Parathyroid adenoma (tissue), 2 donors: ENCODE measurements around the gene MAGI3.

ENCODE experiments used
- H2AFZ ChIP-seq: fragments of 300-600 bp; sonication (generic); one replicate; pipeline ENCODE4 v1.7.0; 2017; ENCODE audit warnings: antibody characterized with exemption, mild to moderate bottlenecking
- H3K27ac ChIP-seq: fragments of 300-600 bp; sonication (generic); one replicate; pipeline ENCODE4 v1.7.0; 2017
- H3K27me3 ChIP-seq: fragments of 300-600 bp; sonication (generic); one replicate; pipeline ENCODE4 v1.7.0; 2017; ENCODE audit warnings: low read length; ENCODE audit not compliant: control insufficient read depth, insufficient read depth
- H3K36me3 ChIP-seq: fragments of 300-600 bp; sonication (generic); one replicate; pipeline ENCODE4 v1.7.0; 2017; ENCODE audit warnings: low read length; ENCODE audit not compliant: control insufficient read depth, insufficient read depth
- H3K4me1 ChIP-seq: fragments of 300-600 bp; sonication (generic); one replicate; pipeline ENCODE4 v1.7.0; 2017; ENCODE audit warnings: control low read depth
- H3K4me2 ChIP-seq: fragments of 300-600 bp; sonication (generic); one replicate; pipeline ENCODE4 v1.7.0; 2017; ENCODE audit warnings: low read length
- H3K4me3 ChIP-seq: fragments of 300-600 bp; sonication (generic); one replicate; pipeline ENCODE4 v1.7.0; 2017; ENCODE audit warnings: low read depth, low read length
- H3K79me2 ChIP-seq: fragments of 300-600 bp; sonication (generic); one replicate; pipeline ENCODE4 v1.7.0; 2017; ENCODE audit warnings: control low read depth
- H3K9ac ChIP-seq: fragments of 300-600 bp; sonication (generic); one replicate; pipeline ENCODE4 v1.7.0; 2017; ENCODE audit warnings: mild to moderate bottlenecking
- H3K9me3 ChIP-seq: fragments of 300-600 bp; sonication (generic); one replicate; pipeline ENCODE4 v1.7.0; 2017; ENCODE audit warnings: low read length; ENCODE audit not compliant: control insufficient read depth
- TF ChIP-seq, protein P1 (sequence below): fragments of 300-600 bp; sonication (generic); IDR thresholded peaks from one replicate; pipeline ENCODE4 v1.7.0; 2017; ENCODE audit warnings: antibody characterized with exemption, mild to moderate bottlenecking
- donor health status: primary hyperparathyroidism.

Gene MAGI3

DNA sequence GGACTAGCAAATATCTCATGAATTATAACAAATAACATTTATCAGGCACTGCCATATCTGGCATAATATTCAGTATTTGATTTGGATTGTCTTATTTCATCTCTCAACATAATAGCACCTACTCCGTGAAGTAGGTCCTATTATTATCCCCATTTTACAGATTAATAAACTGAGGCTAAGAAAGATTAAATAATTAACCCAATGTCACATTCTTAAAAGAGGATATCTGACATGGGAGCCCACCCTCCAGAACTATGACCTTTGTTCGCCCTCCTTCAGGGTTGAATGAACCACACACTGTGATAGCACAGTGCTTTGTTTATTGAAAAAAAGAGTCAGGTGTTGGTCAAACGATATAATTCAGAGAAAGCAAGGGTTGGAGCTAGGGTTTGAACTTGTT lies 19.4 kb upstream of the MAGI3 start:
- Histone ChIP-seq H3K36me3 (no peaks in the 10 kb centered on the region), H3K4me2 (no peak overlapping the region), H3K4me3 (no peak overlapping the region), H2AFZ (no peak overlapping the region), H3K79me2 (no peaks in the 10 kb centered on the region), H3K27me3 (no peaks in the 10 kb centered on the region), H3K4me1 (no peaks in the 10 kb centered on the region), H3K27ac (no peak overlapping the region), H3K9ac (no peak overlapping the region), H3K9me3 (no peaks in the 10 kb centered on the region)
- TF ChIP-seq, protein P1, sequence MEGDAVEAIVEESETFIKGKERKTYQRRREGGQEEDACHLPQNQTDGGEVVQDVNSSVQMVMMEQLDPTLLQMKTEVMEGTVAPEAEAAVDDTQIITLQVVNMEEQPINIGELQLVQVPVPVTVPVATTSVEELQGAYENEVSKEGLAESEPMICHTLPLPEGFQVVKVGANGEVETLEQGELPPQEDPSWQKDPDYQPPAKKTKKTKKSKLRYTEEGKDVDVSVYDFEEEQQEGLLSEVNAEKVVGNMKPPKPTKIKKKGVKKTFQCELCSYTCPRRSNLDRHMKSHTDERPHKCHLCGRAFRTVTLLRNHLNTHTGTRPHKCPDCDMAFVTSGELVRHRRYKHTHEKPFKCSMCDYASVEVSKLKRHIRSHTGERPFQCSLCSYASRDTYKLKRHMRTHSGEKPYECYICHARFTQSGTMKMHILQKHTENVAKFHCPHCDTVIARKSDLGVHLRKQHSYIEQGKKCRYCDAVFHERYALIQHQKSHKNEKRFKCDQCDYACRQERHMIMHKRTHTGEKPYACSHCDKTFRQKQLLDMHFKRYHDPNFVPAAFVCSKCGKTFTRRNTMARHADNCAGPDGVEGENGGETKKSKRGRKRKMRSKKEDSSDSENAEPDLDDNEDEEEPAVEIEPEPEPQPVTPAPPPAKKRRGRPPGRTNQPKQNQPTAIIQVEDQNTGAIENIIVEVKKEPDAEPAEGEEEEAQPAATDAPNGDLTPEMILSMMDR: no peak

DNA sequence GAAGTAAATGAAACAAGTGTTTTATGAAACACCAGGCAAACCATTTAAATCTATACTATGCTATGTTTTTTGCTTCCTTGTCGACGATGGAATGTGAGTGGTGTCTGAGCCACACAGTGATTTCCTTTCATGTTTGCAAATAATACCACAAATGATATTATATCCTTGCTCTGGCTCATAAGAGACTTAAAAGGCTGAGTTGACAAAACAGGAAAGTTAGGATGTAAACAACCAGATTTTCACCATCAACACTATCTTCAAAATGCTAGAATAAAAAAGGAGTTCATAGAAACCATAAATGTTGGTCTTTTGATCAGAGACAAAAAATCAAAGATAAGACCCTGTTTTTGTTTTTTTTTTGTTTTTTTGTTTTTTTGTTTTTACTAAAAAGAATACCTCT lies 17.8 kb upstream of the MAGI3 start:
- no peak overlapping the region for H3K27ac ChIP-seq
- H3K4me3 ChIP-seq: no peak overlapping the region
- no peaks in the 10 kb centered on the region for H3K36me3 ChIP-seq
- no peaks in the 10 kb centered on the region for H3K27me3 ChIP-seq
- no peaks in the 10 kb centered on the region for H3K4me1 ChIP-seq
- no peaks in the 10 kb centered on the region for H3K79me2 ChIP-seq
- no peak overlapping the region for H3K4me2 ChIP-seq
- TF ChIP-seq, protein P1: no peak
- H2AFZ ChIP-seq: no peak overlapping the region
- H3K9ac ChIP-seq: no peak overlapping the region
- H3K9me3 ChIP-seq: no peaks in the 10 kb centered on the region

DNA sequence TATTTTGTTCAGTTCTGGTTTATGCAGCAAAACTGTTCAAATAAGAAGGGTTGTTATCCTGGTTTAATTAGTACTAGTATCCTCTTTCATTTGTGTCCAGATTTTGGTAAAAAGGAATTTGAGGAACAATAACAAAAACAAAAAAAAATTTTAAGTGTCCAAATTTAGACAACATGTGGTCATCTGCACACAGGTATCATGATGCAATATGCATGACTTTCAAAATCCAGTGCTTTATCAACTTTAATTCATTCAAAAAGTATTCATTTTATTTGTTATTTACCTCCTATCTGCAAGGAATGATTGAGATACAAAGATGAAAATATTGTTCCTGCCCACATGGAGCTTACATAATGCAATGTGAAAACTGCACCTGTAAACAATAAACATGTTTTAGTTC lies 16.7 kb upstream of the MAGI3 start:
- Histone ChIP-seq H3K4me3 (no peak overlapping the region), H3K36me3 (no peaks in the 10 kb centered on the region), H3K27me3 (no peaks in the 10 kb centered on the region), H3K9ac (no peak overlapping the region), H3K4me2 (no peak overlapping the region), H2AFZ (no peak overlapping the region), H3K4me1 (no peaks in the 10 kb centered on the region), H3K9me3 (no peaks in the 10 kb centered on the region), H3K79me2 (no peaks in the 10 kb centered on the region), H3K27ac (no peak overlapping the region)
- TF ChIP-seq, protein P1: no peak

DNA sequence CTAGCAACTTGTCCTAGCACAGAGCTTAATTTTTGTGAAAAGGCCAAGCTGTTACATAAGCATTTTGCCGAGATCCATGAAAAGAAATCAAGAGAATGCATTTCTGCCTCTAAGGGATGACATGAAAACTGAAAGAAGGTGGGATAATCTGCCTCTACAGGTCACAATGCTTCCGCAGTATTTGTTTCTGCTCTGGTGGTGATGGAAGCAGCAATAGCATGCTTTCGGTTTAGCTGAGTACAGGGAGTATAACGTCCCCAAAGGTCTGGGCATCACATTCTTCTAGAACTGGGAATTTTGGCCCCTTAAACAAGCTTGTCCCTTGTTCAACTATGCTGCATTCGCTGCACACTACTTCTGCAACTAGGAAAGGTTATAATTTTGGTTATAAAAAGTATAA lies 14.4 kb upstream of the MAGI3 start:
- TF ChIP-seq, protein P1: no peak
- no peak overlapping the region for H3K9ac ChIP-seq
- H3K4me3 ChIP-seq: no peak overlapping the region

DNA sequence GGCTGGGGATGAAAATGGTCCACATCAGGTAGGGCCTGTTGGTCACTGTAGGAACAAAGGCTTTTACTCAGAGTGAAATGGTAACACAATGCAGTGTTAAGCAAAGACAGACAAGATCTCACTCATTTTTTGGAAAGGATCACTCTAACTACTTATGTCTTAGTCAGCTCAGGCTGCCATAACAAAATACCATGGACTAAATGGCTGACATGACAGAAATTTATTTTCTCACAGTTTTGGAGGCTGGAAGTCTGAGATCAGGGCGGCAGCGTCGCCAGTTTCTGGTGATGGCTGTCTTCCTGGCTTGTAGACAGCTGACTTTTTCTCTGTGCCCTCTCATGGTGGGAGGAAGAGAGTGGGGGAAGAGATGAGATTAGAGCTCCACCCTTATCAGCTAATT lies 10.2 kb upstream of the MAGI3 start:
- Histone ChIP-seq H3K27ac (no peak overlapping the region), H3K9ac (no peak overlapping the region), H3K9me3 (no peaks in the 10 kb centered on the region), H3K4me3 (no peak overlapping the region), H3K36me3 (no peaks in the 10 kb centered on the region), H3K79me2 (no peaks in the 10 kb centered on the region), H3K4me2 (no peak overlapping the region), H2AFZ (no peak overlapping the region), H3K4me1 (no peaks in the 10 kb centered on the region), H3K27me3 (no peaks in the 10 kb centered on the region)
- TF ChIP-seq, protein P1: no peak

More for the DNA sequence above, 14.4 kb upstream of the MAGI3 start:
- Histone ChIP-seq H3K9me3 (no peaks in the 10 kb centered on the region), H2AFZ (no peak overlapping the region), H3K27me3 (no peaks in the 10 kb centered on the region), H3K4me1 (no peaks in the 10 kb centered on the region), H3K36me3 (no peaks in the 10 kb centered on the region), H3K27ac (no peak overlapping the region), H3K4me2 (no peak overlapping the region), H3K79me2 (no peaks in the 10 kb centered on the region)
